Retina (tissue), 1 donor: ENCODE results near the gene TRPV6.

Experiments used
- DNase-seq: peaks from one replicate; pipeline ENCODE4 v3.0.0-alpha.2; 2016

Gene TRPV6

DNA sequence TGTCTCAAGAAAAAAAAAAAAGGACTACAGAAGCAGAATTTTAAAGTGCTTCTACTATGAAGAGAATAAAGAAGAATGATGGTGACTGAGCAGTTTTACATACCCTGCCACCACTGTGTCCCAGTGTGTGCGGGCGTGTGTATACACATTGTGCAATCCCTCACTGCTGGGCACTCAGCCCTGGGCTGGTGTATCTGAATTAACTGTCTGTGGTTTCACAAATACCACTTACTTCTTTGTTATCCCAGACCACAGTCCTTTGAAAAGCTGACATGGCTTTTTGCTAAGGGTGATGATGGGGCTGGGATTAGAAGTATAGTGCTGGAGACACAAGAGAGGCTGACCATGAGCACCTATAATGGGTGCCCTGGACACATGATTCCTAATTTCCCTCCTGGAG is 21.1 kb upstream of the TRPV6 start:
- no peak for DNase-seq

GRCh38 chr7:142905759-142906158 is 20.2 kb upstream of the TRPV6 start:
- no peak for DNase-seq

- DNase-seq = no peak
These were observed 18.6 kb upstream of the TRPV6 start for GRCh38 chr7:142904128-142904527.

DNA sequence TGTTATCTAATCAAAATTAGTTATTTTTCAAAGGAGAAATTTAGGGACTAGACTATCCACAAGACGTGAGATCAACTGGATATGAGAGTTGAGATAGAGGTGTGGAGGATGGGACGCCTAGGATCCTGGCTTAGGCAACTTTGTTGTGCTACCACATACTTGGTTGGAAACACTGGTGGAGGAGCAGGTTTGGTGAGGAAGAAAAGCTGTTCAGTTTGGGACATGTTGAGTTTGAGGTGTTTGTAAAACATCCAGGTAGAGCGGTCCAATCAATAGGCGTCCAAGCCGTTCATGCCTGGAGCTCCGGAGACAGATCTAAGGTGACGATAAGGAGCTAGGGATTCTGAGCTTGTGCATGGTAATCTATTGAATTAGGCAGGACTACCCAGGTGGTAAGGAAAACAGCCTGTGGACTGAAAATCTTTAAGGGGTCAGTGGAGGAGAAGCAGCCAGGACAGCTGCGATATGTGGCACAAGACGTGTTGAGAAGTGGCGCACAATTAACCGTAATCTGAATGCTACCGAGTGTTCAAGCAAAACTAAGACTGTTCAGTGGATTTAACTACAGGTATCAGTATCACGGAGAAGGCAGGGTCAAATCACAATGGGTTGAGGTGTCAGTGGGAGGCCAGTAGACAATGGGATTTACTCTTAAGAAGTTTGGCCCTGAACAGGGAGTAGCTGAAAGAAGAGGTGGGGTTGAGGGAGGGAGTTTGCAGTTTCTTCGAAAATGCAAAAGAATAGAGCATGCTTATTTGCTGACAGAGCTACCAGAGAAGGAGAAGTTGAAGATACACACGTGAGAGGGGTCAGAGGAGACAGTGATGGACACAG is 16.1 kb upstream of the TRPV6 start:
- DNase-seq = no peak

GRCh38 chr7:142899661-142900060 is 14.1 kb upstream of the TRPV6 start:
- DNase-seq = peak; percentile 38

GRCh38 chr7:142898377-142899170 is 13.0 kb upstream of the TRPV6 start:
- no peak for DNase-seq

DNA sequence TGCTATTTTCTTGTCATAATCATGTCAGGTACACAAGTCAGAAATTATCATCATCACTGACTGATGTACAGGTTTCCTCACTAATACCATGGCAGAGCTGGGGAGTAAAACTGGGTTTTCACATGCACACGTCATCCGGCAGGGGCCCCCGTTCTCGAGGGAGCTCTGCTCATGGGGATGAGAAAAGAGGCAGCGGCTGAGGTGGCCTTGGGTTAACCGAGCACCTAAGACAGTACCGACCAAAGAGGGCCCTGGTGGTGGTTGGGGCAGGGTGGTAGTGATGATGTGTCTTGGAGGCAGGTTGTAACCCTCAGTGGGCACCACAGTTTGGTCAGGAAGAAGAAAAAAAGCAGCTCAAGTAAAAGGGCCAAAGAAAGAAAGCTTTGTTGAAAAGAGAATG is 12.1 kb upstream of the TRPV6 start:
- no peak for DNase-seq

DNA sequence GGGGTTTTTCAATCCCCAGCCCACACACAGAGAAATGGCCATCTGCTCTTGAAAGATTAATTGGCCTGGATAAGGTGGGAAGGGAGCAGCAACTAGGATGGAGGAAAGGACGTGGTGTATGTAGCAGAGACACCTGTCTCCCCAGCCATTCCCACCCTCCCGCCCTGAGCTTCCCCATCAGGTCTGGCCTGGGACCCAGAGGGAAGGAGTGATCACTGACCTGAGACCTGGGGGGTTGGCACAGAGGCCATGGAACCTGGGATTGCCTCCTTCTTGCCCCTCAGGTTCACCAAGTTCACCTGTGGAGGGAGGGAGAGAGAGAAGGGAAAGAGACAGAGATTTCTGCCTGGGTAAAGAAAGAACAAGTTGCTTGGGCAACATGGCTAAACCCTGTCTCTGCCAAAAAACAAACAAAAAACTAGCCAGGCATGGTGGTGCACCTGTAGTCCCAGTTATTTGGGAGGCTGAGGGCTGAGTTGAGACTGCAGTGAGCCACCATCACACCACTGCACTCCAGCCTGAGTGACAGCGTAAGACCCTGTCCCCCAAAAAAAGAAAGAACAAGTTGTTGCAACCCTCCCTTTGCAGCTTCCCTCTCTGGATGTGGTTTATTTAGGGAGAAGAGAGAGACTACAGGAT is 11.3 kb upstream of the TRPV6 start:
- no peak for DNase-seq

GRCh38 chr7:142896151-142896550 is 10.6 kb upstream of the TRPV6 start:
- DNase-seq = no peak

- DNase-seq = no peak
These were observed 9.5 kb upstream of the TRPV6 start for GRCh38 chr7:142894985-142895593.

- no peak for DNase-seq
These were observed 8.8 kb upstream of the TRPV6 start for GRCh38 chr7:142894112-142894984.

- no peak for DNase-seq
These were observed 7.4 kb upstream of the TRPV6 start for GRCh38 chr7:142892951-142893350.

GRCh38 chr7:142891490-142892082 is 6.0 kb upstream of the TRPV6 start:
- DNase-seq = peak; percentile 34

DNA sequence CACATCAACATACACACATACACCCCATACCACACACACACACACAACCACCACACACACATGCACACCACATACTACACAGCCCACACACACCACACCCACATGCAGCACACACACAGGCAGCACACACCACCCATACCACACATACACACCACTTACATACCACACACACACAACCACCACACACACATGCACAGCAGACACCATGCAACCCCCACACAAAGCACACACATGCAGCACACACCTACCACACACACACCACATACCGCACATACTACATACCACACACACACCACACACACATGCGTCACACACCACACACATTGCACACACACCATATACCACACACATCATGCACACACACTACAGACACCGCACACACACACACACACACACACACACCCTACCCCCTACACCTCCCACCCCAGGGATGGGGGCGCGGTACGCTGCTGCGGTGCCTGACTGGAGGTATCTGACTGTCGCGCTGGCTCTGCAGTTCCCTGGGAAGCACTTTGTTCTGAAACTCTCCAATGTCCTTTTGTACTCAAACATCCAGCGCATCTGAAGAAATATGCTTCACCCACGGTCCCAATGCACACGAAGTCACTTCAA is 5.4 kb upstream of the TRPV6 start:
- DNase-seq = peak; percentile 27

DNA sequence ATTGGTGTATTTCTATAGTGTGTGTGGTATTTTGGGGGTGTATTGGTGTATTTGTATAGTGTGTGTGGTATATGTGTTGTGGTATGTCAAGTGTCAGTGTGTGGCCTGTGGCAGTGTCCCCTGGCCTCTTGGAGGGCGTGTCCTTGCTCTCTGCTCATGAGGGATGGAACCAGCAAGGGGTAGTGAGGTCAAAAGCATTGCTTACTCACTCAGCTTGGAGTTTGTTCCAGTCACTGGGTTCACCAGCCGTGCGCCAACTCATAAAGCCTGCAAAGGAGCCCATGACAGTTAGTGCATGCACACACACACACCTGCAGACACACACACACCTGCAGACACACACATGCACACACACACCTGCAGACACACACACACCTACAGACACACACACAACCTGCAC is 4.3 kb upstream of the TRPV6 start:
- DNase-seq = no peak

- DNase-seq = no peak
These were observed 1.9 kb upstream of the TRPV6 start for GRCh38 chr7:142887282-142888015.

DNA sequence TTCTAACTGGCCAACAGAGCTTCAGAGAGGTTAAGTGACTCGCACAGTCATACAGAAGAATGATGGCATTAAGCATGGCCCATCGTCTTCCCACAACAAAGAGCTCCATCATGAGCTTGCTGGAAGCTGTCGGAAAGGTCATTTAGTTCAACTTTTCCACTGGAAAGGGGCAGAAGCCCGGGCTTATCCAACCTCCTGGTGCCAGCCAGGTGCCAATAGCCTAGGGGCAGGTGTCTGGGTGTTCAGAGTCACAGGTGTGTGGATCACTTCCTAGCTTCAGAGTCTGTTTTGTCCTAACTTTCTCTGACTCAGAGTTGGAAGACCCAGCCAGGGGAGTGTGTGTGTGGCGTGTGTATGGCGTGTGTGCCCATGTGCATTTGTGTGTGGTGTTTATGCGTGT is 1.3 kb upstream of the TRPV6 start:
- DNase-seq = no peak

DNA sequence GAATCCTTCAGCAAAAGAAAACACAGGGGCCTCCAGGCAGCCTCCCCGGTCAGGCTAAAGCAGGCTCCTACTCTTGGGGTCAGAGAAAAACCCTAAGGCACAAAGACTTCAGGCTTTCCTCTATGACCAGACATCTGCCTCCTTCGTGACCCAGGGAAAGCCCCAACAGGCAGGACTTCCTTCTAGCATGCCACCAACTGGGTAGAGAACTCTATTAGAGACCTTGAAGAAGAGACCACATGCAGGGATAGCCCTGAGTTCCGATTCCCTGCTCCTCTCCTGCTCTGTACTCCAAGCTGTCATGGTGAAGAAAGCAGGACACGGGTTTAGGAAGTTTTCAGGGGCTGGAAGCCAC is 1.3 kb downstream of the TRPV6 start:
- no peak for DNase-seq

GRCh38 chr7:142883571-142884285 is 1.8 kb downstream of the TRPV6 start:
- DNase-seq = no peak

GRCh38 chr7:142883145-142883544 is 2.4 kb downstream of the TRPV6 start:
- no peak for DNase-seq
